ENCODE data around the gene NUB1. TPM values are rescaled to one million over a fixed set of nuclear protein-coding genes. Genes with fewer than 3 reads are reported as not detected.

NUB1 gene
- total RNA-seq, 1 experiment from 2014 or later, result 48.5 TPM

- H3K9ac ChIP-seq (ENCODE audit: extremely low read depth, insufficient read length, low read length), result no peak overlapping the region
- Mint-ChIP-seq H3K4me1 (peaks cover 13 to 14% of the 10 kb centered on the region in 2 experiments), H3K4me3 (no peak overlapping the region), H3K9me3 (no peaks in the 10 kb centered on the region), H3K27ac (no peak overlapping the region), H3K36me3 (ENCODE audit: insufficient read depth in 1 of 3, low read depth in 3 of 3) (peaks cover 2 to 33% (median 27%) of the 10 kb centered on the region in 3 experiments; a peak in 6 of 7 replicates), H3K27me3 (ENCODE audit: low read depth) (no peaks in the 10 kb centered on the region)
- no peaks in the 10 kb centered on the region for H3K79me1 ChIP-seq (ENCODE audit: insufficient read depth, low read depth, low read length, poor library complexity, severe bottlenecking)
- no peak overlapping the region for H3K23ac ChIP-seq (ENCODE audit: insufficient read length, low read depth, low read length)
- no peak overlapping the region for H2BK12ac ChIP-seq (ENCODE audit: insufficient read length, low read depth, low read length)
- no peak overlapping the region for H2AFZ ChIP-seq (ENCODE audit: low read length)
- H2BK15ac ChIP-seq (ENCODE audit: low read depth, low read length), result no peak overlapping the region
- no peak overlapping the region for H3T11ph ChIP-seq (ENCODE audit: low read length)
- no peaks in the 10 kb centered on the region for H3K23me2 ChIP-seq (ENCODE audit: insufficient read length, low read depth, low read length, poor library complexity, severe bottlenecking)
- H4K91ac ChIP-seq (ENCODE audit: insufficient read length, low read depth, low read length), result no peak overlapping the region
- no CpG with 5 or more reads among the region's 11 CpGs for WGBS (ENCODE audit: extremely low coverage, insufficient read length, low lambda C conversion rate)
- H2BK20ac ChIP-seq (ENCODE audit: low read depth, low read length, poor library complexity, severe bottlenecking), result no peak overlapping the region
- H4K8ac ChIP-seq (replicated peaks; ENCODE audit: insufficient read length, low read depth, low read length), result no peak overlapping the region
- H3K4me2 ChIP-seq (ENCODE audit: insufficient read depth, insufficient read length, low read length), result no peak overlapping the region
- no peak overlapping the region for H3K14ac ChIP-seq (ENCODE audit: insufficient read depth, low read length)
- H4K5ac ChIP-seq (ENCODE audit: insufficient read length, low read depth, low read length), result no peak overlapping the region
- H3K56ac ChIP-seq (ENCODE audit: insufficient read length, low read depth, low read length), result no peak overlapping the region
- H3K27me3 ChIP-seq (ENCODE audit: insufficient read depth, low read length), result no peaks in the 10 kb centered on the region
- peak; percentile 91 for DNase-seq
- H4K20me1 ChIP-seq (ENCODE audit: control insufficient read depth, insufficient read depth, insufficient read length), result no peaks in the 10 kb centered on the region
- no peak overlapping the region for H2AK5ac ChIP-seq (ENCODE audit: insufficient read length, low read length)
- H3K4ac ChIP-seq (ENCODE audit: low read depth, low read length), result no peak overlapping the region
- no peaks in the 10 kb centered on the region for H3K4me1 ChIP-seq (ENCODE audit: insufficient read depth, low read length)
- peak; percentile 94 for TF ChIP-seq CTCF (conservative IDR thresholded peaks at IDR 0.05)
- H2BK120ac ChIP-seq (ENCODE audit: low read depth, low read length, poor library complexity, severe bottlenecking), result no peak overlapping the region
- H3K79me2 ChIP-seq (ENCODE audit: insufficient read depth, low read length), result no peaks in the 10 kb centered on the region
- H3K27ac ChIP-seq (ENCODE audit: insufficient read length, low read depth, low read length), result no peak overlapping the region
- H3K9me3 ChIP-seq (ENCODE audit: control insufficient read depth, low read depth, low read length), result no peaks in the 10 kb centered on the region
- H2BK5ac ChIP-seq (ENCODE audit: insufficient read length, low read length), result no peak overlapping the region
- H3K18ac ChIP-seq (ENCODE audit: insufficient read length, low read depth, low read length), result no peak overlapping the region
Measured at GRCh38 chr7:151368136-151368571, 26.5 kb downstream of the NUB1 start.
